HG03571 (cell line): ENCODE data around the gene LIN52.

ENCODE experiments used
- ATAC-seq: cut with Tn5 transposase; IDR thresholded peaks from one replicate; pipeline ENCODE4 v1.9.1; 2021; ENCODE audit not compliant: unreplicated experiment

Gene LIN52, protein sequence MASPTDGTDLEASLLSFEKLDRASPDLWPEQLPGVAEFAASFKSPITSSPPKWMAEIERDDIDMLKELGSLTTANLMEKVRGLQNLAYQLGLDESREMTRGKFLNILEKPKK

DNA sequence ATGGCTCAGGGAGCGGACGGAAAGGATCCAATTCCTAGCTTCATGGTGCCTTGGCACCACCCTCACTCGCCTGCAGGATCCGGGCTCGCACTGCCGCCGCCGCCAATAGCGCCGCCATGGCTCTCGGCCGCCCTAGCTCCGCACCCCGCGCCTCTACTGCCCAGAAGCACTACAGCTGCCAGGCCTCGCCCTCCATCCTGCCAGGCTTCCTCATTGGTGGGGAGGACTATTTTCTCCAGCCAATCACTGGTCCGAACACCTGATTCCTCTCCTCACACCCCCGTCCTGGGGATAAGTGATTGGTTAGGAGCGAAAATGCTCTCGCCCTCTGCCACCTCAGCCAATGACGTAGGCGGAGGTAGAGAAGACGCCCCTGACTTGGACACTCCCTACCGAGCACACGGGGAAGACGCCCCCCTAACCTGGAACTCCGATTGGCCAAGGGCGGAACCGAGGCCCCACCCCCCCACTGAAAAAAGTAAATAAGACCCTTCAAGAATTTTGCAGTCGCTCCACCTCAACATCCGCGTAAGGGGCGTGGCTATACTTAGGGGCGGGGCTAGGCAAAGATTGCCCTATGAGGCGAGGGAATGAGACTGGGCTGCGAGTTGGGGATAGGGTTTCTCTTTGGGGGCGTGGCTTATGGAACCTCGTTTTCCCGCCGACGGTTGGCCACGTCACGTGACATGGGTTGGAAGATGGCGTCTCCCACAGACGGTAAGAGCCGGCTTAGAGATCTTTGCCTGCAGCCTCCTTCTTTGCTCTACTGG, at the start of gene LIN52, which contains the start of gene ALDH6A1:
Gene LIN52, plus strand, starts transcription at position 680 of the 770 bp plus-strand sequence. Its CDS starts 19 bp downstream, at position 699.
Gene ALDH6A1, minus strand, starts transcription at position 177 of the 770 bp plus-strand sequence. Its CDS starts 59 bp downstream, at position 118.
- peak; percentile 88 for ATAC-seq

DNA sequence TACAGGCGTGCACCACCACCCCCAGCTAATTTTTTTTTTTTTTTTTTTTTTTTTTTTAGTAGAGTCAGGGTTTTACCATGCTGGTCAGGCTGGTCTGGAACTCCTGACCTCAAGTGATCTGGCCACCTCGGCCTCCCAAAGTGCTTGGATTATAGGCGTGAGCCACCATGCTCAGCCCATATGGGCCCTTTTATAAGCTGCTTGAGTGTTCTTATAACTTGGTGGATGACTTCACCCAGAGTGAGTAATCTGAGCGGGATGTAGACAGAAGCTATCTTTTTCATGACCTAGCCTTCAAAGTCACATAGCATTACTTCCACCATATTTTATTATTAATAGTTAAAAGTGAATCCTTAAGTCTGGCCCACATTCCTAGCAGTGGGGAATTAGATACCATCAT, 49.2 kb upstream of the LIN52 start:
- ATAC-seq: no peak

DNA sequence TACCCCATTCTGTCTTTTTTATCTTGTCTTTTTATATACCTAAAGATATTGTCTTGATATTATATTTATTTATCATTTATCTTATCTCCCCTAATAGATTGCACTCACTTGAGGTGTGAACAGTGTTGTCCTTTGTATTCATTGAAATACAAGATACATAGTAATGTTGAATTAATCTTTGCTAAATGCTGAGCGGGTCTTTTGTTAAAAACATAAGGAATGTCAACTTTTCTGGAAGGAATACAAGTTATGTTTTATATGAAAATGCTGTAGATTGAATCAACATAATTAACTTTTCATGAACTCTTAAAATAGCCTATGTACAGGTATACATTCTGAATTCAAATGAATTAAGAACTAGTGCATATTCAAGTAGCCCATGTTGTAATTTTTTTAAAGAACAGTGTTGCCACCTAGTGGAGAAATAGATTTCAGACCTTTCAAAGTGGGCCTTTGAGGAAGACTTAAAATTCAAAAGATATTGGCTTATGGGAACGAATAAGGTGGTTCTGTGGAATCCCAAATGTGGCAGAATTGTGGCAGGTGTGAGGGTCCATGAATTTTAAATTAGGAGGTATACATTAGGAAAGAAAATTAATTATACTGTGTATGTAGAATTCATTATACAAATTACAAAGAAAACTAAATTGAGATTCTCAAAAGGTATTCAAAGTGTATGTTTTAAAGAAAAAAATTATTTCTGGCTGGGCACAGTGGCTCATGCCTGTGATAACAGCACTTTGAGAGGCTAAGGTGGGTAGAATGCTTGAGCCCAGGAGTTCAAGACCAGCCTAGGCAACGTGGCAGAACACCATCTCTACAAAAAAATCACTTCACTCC, 46.5 kb upstream of the LIN52 start:
- no peak for ATAC-seq

DNA sequence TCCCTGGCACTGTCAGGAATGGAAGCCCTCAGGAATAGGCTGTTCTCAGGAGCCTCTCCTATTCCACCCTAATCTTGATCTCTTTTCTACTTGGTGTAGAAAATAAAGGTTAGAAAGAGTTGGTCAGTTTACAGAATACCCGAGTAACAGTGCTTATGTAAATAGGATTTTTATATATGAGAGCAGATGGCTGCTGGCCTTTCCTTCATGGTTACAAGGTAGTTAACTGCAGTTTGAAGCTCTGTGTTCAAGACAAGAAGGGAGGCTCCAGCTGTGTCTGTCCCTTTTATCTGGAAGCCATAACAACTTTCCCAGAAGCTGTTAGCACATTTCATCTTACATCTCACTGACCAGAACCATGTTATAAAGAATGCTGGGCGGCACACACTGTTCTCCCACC, 42.5 kb upstream of the LIN52 start:
- no peak for ATAC-seq

DNA sequence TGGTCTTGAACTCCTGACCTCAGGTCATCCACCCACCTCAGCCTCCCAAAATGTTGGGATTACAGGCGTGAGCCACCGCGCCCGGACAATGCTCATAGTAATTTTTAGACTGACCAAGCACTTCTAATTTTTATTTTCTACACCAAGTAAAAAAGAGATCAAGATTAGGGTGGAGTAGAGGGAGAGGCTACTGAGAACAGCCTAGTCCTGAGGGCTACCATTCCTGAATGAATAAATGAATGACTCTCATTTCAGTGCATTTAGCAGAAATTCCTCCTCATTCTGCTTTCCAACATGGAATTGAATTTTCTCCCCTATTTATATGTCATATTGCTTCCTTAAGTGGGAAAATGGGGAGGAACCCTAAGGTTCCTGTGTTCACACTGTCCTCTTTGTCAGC, 39.2 kb upstream of the LIN52 start:
- no peak for ATAC-seq

DNA sequence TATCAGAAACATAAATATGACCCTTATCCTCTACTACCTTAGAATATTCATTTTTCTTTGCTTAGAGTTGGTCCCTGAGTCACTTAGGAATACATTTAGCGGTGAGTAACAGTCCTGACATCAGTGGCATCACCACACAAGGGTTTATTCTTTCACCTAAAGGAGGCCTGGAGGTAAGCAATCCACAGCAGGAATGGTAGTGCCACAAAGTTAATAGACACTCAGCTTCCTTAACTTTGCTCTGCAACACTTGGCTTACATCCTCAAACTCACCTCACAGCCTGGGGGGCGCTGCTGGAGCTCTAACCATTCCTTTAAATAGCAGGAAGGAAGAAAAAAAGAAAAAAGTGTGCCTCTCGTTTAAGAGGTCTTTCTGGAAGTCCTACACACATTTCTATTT, 36.5 kb upstream of the LIN52 start:
- no peak for ATAC-seq

DNA sequence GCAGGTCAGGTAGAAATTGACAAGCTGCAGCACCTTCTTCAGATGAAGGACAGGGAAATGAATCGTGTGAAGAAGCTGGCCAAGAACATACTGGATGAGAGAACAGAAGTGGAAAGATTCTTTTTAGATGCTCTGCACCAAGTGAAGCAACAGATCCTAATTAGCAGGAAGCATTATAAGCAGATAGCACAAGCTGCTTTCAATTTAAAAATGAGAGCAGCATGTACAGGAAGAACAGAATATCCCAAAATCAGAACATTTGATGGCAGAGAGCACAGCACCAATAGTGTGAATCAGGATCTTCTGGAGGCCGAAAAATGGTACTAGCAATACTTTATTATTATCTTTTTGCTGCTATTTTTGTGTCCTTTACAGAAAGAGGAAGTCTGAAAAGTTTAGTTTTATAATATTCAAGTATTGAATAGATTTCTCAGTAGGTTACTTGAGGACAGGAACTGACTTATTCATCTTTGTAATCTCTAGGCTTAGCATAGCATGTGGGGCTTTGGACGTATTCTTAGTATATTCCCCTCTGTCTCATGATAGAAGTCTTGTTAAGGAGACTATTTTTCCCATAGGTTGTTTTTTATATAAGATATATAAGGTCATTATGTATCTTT, 34.8 kb upstream of the LIN52 start:
- ATAC-seq: no peak

DNA sequence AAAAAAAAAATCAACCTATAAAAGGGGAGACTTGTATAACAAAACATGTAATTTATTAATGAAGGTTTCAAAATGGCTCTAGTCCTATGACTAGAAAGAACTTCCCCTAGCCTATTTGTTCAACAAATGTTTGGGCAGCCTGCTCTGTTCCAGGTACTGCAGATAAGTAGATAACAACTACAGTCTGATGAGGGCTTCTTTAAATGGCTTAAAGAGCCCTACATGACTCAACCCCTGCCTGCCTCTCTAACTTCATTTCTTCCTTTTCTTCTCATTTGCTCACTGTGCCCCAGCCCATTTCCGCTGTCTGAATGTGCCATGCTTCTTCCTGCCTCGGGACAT, 22.0 kb upstream of the LIN52 start:
- no peak for ATAC-seq

DNA sequence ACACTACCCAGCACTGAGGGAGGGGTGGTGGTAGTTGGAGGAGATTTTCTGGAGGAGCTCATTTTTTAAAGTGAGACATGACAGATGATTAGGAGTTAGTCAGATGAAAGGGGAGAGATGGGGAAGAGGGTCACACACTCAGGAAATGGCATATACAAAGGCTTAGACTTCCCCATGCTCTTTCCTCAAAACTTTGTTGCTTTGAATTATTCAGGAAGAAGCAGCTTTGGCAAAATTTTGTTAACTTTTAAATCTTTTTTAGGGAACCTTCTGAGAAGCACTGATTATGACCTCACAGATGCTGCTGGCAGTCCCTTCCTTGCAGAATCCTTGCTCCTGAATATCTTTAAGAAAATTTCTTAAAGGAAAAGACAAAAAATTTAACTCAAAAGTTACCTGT, 20.3 kb upstream of the LIN52 start:
- no peak for ATAC-seq

DNA sequence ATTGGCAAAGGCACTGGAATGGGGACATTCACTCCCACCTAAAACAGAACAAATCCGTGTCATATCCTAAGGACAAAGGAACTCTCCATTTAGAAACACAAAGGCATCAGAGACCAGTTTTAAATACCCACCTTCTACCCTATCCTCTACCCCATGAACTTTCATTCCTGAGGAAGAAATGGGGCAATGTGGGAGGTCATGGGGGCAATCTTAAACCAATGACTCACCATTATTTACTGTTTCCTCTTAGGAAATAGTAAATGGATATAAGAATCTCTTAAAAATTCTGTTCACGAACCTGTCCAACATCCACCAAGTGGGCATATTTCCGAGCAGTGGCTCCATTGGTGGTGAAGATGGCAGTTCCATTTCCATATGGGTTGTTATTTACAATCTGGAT, 19.9 kb upstream of the LIN52 start:
- no peak for ATAC-seq

DNA sequence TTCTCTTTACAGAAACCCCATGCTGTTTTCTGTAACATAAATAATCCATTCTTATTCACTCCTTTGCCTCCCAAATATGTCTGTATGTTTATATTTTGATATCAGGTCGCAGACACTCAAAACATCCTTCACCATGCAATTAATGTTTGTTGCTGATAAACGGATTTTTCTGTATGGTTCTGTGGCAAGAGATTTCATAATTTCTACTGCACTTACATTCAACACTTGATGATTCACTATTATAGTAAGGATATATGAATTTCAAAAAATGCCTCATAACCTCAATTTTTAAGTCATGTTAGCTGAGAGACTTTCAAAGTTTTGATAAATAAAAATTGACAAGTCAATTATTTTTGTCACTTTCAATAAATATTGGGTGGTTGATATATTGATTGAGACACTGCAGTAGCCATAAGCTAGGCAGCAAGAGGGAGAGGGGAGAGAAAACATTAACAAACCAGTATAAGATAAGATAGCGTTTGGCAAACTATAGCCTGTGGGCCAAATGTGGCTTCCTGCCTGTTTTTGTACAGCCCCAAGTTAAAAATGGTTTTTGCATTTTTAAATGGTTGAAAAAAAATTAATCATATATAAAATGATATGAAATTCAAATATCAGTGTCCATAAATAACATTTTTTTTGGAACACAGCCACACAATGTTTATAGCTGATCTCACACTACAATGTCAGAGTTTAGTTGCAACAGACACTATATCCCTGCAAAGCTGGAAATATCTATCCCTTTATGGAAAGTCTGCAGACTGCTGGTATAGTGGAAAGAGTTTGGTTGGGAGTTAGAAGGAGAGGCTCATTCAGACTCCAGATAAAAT, 18.8 kb upstream of the LIN52 start:
- no peak for ATAC-seq

DNA sequence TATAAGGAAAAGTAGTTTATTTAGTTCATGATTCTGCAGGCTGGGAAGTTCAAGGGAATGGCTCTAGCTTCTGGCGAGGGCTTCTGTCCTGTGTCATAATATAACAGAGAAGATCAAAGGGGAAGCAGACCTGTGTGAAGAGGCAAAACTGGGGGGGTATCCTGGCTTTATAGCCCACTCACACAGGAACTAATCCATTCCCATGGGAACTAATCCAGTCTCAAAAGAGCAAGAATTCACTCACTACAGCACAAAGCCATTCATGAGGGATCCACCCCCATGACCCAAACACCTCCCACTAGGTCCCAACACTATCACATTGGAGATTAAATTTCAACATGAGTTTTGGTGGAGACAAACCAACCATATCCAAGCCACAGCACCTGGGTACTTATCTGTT, 7.4 kb upstream of the LIN52 start:
- no peak for ATAC-seq

DNA sequence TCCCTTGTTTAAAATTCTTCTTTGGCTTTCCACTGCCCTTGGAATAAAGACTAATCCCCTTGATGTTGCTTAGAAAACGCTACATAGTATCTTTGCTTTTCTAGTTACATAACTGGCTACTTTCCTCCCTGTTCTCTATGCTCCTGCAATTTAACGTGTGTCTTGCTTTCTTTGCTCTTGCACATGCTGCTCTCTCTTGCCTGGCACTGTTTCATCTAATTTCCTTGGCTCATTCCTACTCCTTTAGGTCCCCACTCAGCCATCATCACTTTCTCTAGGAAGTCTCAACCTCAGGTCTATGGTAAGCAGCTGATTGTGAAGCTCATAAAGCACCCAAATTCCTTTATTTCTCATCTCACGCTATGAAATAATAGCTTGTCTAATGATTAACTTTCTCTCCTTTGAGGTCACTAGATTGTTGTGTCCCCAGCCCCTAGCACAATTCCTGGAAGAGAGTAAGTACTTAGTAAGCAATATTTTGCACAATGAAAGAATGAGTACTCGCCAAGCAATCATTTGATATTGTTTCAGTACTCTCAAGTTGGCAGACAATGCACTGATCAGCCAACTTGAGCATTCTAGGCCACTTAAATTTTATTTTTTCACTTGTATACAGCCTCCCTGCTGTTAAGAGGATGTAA, 3.8 kb upstream of the LIN52 start:
- ATAC-seq: no peak

DNA sequence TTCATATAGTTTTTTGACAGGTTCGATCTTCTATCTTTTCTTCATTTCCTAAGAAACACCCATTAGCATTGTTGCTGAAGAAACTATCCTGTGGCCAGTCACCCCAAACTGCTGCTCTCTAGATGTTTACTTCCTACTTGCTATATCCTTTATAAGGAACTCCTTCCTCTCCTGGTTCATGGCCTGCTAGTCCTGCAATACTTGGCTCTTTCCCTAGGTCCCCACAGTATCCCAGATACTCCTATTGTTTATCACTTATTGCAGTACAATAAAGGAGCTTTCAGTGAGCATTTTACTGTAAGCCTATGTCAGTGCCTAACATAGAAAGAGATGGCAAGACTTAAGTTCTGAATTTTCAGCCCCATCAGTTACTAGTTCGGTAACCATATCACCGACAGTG, 3.3 kb upstream of the LIN52 start:
- no peak for ATAC-seq

DNA sequence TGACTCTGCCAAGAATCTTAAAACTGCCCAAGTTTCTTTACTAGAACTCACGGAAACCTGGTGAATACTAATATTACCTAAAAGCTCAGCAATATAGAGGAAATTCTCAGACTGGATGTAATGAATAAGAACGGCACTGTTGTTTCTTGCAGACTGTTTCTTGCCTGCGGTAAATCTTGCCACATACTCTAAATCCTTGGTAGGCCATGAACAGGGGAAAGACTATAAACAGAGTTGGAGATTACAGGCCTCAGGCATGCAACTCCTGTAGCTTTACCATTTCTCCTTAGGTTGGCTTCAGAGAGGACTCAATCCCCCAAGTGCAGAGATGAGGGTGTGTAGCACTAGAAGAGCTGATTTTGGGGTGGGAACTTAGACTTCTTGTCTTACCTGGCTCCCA, 1.6 kb upstream of the LIN52 start:
- no peak for ATAC-seq

DNA sequence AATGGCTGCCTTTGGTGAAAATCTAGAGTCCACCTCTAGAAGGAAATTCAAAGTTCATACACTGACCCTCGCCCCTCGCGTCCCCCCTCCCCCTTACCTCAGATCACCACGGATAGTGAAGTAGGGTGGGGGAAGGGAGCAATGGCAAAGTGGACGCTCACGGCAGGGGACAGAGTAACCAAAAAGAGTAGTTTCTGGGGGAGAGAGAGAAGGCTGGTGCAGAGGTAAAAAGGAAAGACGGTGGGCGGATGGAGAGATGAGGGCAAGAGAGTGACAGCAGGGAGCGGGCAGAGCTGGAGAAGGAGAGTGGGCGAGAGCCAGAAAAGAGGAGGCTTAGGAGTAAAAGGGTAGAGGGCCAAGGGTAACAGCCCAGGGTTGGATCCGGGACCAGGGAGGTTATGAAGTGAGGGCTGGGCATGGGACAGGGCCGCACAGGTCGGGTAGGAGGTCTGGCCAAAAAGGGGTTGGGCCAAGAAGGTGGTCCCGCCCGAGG, 926 bp upstream of the LIN52 start:
- peak; percentile 17 for ATAC-seq

DNA sequence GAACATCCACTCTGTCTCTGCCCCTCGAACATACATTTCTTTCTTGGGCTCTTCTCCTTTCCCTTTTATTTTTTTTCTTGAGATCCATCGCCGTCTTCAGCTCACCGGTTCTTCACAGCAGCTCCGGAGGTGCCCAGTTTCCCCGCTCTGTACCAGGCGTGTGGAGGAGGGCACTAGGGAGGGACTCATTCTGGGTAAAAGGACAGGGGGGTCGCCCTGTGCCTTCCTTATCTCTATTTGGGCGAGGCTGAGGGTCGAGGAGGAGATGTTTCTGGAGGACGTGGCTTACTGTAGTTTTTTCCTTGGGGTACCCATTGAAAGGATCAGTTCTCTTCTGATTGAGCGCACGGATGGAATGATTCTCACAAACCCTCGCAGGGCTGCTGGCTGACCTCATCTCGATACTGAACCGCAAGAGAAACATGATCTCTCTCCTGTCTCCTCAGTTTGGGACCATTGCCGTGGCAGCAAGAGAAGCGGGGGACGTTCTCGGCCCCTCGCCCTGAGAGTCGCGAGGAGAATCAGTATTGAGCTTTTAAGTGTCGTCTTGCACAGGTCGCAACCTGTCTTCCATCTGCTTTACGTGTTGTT, 386 bp downstream of the LIN52 start:
- no peak for ATAC-seq

DNA sequence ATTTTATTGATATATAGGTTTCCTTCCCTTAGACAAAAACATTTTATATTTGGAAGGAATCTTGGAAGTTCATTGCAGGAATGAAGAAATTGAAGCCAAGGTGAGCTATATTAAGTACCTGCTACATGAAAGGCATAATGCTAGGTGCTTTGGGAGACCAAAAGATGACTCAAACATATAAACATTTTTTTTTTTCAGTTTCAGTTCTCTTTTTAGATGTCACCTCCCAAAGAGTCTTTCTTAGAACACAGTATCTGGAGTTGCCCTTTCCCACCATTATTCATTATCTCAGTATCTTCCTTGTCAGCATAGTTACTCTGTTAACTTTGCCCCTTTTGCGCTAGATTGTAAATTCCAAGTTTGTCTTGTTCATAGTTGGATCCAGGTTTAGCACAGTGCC, 1.1 kb downstream of the LIN52 start:
- ATAC-seq: no peak

DNA sequence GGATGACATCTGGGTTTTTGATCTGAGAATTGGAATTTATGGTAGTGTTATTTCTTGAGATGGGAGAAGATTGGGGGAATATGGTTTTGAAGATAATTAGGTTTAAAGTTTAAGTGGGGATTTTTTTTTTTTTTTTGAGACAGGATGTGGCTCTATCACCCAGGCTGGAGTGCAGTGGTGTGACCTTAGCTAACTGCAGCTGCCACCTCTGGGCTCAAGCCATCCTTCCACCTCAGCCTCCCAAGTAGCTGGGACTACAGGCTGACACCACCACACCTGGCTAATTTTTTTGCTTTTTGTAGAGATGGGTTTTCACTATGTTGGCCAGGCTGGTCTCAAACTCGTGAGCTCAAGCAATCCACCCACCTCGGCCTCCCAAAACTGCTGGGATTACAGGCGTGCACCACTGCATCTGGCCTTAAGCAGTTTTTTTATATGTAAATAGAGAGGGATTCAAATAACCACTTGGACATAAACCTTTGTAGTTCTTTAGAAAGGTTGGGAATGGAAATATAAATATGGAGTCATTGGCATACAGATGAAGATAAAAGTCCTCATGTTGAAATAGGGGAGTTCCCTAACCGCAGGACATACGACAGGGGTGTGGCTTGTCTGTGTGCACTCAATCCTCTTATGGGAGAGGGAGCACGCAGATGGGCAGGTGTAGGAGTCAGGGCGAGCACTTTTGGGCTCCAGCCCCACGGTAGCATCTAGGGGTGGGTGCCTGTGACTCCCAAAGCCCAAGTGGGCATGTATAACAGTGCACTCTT, 4.7 kb downstream of the LIN52 start:
- ATAC-seq: no peak
